OCI-LY3 (cell line): ENCODE results near the gene B3GALT5.

Source experiments
- H2AFZ ChIP-seq: fragments of 200-600, 300-600 bp; shearing (Covaris generic); 2 replicates; pipeline ENCODE4 v1.6.0; 2014; ENCODE audit warnings: antibody characterized with exemption, low read depth, low read length
- H3K27ac ChIP-seq: fragments of 200-600, 300-600 bp; sonication (generic); 2 replicates; pipeline ENCODE4 v1.5.1; 2014; ENCODE audit warnings: mild to moderate bottlenecking, low read length, moderate library complexity, mixed read lengths
- H3K27me3 ChIP-seq: fragments of 200-600, 300-600 bp; sonication (generic); 2 replicates; pipeline ENCODE4 v1.6.1; 2014; ENCODE audit warnings: low read depth, low read length, mixed read lengths
- H3K36me3 ChIP-seq: fragments of 200-600, 300-600 bp; sonication (generic); replicated peaks from 2 replicates; pipeline ENCODE3; 2014; ENCODE audit warnings: low read depth, low read length, mixed read lengths
- H3K4me1 ChIP-seq: fragments of 300-600, 200-600 bp; sonication (generic); 2 replicates; pipeline ENCODE4 v1.6.1; 2014; ENCODE audit warnings: low read length, mixed read lengths
- H3K4me2 ChIP-seq: fragments of 200-600, 300-600 bp; sonication (generic); 2 replicates; pipeline ENCODE4 v1.6.1; 2014; ENCODE audit warnings: low read length, mixed read lengths
- H3K4me3 ChIP-seq: fragments of 300-600, 200-600 bp; sonication (generic); 2 replicates; pipeline ENCODE4 v1.5.1; 2014; ENCODE audit warnings: antibody characterized with exemption, mild to moderate bottlenecking, low read length, moderate library complexity
- H3K79me2 ChIP-seq: fragments of 300-600, 200-600 bp; shearing (Covaris generic); 2 replicates; pipeline ENCODE4 v1.6.1; 2014; ENCODE audit warnings: mild to moderate bottlenecking, low read length, mixed read lengths
- H3K9ac ChIP-seq: fragments of 300-600, 200-600 bp; shearing (Covaris generic); 2 replicates; pipeline ENCODE4 v1.6.0; 2014; ENCODE audit warnings: mild to moderate bottlenecking, low read length, moderate library complexity
- H3K9me3 ChIP-seq: fragments of 200-600, 300-600 bp; shearing (Covaris generic); 2 replicates; pipeline ENCODE4 v1.6.1; 2014; ENCODE audit warnings: low read length, mixed read lengths; ENCODE audit not compliant: insufficient read depth
- H4K20me1 ChIP-seq: fragments of 200-600, 300-600 bp; sonication (generic); 2 replicates; pipeline ENCODE4 v1.6.1; 2016; ENCODE audit warnings: low read length, mixed read lengths; ENCODE audit not compliant: insufficient read depth
- CTCF ChIP-seq: fragments of 200-600, 300-600 bp; sonication (generic); IDR thresholded peaks from 2 replicates; pipeline ENCODE4 v1.5.1; 2014; ENCODE audit warnings: antibody characterized with exemption, low read length, low read depth
- EZH2phosphoT487 ChIP-seq: fragments of 200-600 bp; shearing (Covaris generic); IDR thresholded peaks from 2 replicates; pipeline ENCODE4 v1.6.1; 2018; ENCODE audit warnings: antibody characterized with exemption, mixed run types, low read depth

B3GALT5 gene

GRCh38 chr21:39647476-39647875, 34.7 kb downstream of the B3GALT5 start:
- no peak overlapping the region for H3K4me2 ChIP-seq
- no peaks in the 10 kb centered on the region for H3K9me3 ChIP-seq
- H3K4me3 ChIP-seq: no peak overlapping the region
- H3K36me3 ChIP-seq: no peaks in the 10 kb centered on the region
- TF ChIP-seq CTCF (no peak), EZH2phosphoT487 (no peak)
- H3K27me3 ChIP-seq: 0 out of 2 replicates have a peak, but pooled peaks cover 4% of the 10 kb centered on the region
- no peaks in the 10 kb centered on the region for H3K79me2 ChIP-seq
- H3K27ac ChIP-seq: no peak overlapping the region
- H3K4me1 ChIP-seq: no peaks in the 10 kb centered on the region
- H4K20me1 ChIP-seq: no peaks in the 10 kb centered on the region
- no peak overlapping the region for H3K9ac ChIP-seq
- H2AFZ ChIP-seq: no peak overlapping the region

GRCh38 chr21:39648879-39649278, 36.1 kb downstream of the B3GALT5 start:
- Histone ChIP-seq H4K20me1 (no peaks in the 10 kb centered on the region), H3K4me3 (no peak overlapping the region), H2AFZ (no peak overlapping the region), H3K4me2 (no peak overlapping the region), H3K36me3 (no peaks in the 10 kb centered on the region), H3K4me1 (no peaks in the 10 kb centered on the region), H3K27me3 (0 out of 2 replicates have a peak, but pooled peaks cover 4% of the 10 kb centered on the region), H3K27ac (no peak overlapping the region), H3K79me2 (no peaks in the 10 kb centered on the region), H3K9me3 (no peaks in the 10 kb centered on the region), H3K9ac (no peak overlapping the region)
- no peak for TF ChIP-seq EZH2phosphoT487
- no peak for TF ChIP-seq CTCF

- H3K27me3 ChIP-seq: 0 out of 2 replicates have a peak, but pooled peaks cover 2% of the 10 kb centered on the region
- no peaks in the 10 kb centered on the region for H3K79me2 ChIP-seq
- TF ChIP-seq EZH2phosphoT487 (no peak), CTCF (no peak)
- no peaks in the 10 kb centered on the region for H3K9me3 ChIP-seq
- no peak overlapping the region for H3K27ac ChIP-seq
- H4K20me1 ChIP-seq: no peaks in the 10 kb centered on the region
- no peak overlapping the region for H3K4me3 ChIP-seq
- H3K4me1 ChIP-seq: no peaks in the 10 kb centered on the region
- H3K4me2 ChIP-seq: no peak overlapping the region
- H3K36me3 ChIP-seq: no peaks in the 10 kb centered on the region
- no peak overlapping the region for H3K9ac ChIP-seq
- H2AFZ ChIP-seq: no peak overlapping the region
Measured at GRCh38 chr21:39649526-39649925, 36.8 kb downstream of the B3GALT5 start.

GRCh38 chr21:39650306-39650705, 37.6 kb downstream of the B3GALT5 start:
- no peaks in the 10 kb centered on the region for H3K9me3 ChIP-seq
- TF ChIP-seq EZH2phosphoT487 (no peak), CTCF (no peak)
- no peak overlapping the region for H3K4me2 ChIP-seq
- H3K9ac ChIP-seq: no peak overlapping the region
- no peaks in the 10 kb centered on the region for H3K79me2 ChIP-seq
- H3K4me1 ChIP-seq: no peaks in the 10 kb centered on the region
- H3K36me3 ChIP-seq: no peaks in the 10 kb centered on the region
- H4K20me1 ChIP-seq: no peaks in the 10 kb centered on the region
- H3K4me3 ChIP-seq: no peak overlapping the region
- no peak overlapping the region for H3K27ac ChIP-seq
- H2AFZ ChIP-seq: no peak overlapping the region
- no peaks in the 10 kb centered on the region for H3K27me3 ChIP-seq
